Stomach smooth muscle (tissue), 2 donors: ENCODE results near the gene FRK.
"Not testable (repeated sequence)": the region's sequence is repeated elsewhere in the genome, so short reads cannot be mapped to it uniquely, and the experiment has no call there.

Source experiments
- H3K27ac ChIP-seq: one replicate; pipeline ENCODE4 v1.7.0; 2013; ENCODE audit warnings: mild to moderate bottlenecking, low read length, inconsistent platforms
- H3K27me3 ChIP-seq, 2 donors: one replicate each; pipeline ENCODE4 v1.7.0; 2013; ENCODE audit warnings: low read length in 2 of 2; ENCODE audit not compliant: insufficient read depth in 2 of 2, control insufficient read depth in 1 of 2
- H3K36me3 ChIP-seq, 2 donors: one replicate each; pipeline ENCODE4 v1.7.0; 2013; ENCODE audit warnings: low read length in 2 of 2; ENCODE audit not compliant: control insufficient read depth in 2 of 2, insufficient read depth in 2 of 2
- H3K4me1 ChIP-seq: one replicate; pipeline ENCODE4 v1.7.0; 2013; ENCODE audit warnings: low read length; ENCODE audit not compliant: control insufficient read depth, insufficient read depth
- H3K4me3 ChIP-seq, 2 donors: one replicate each; pipeline ENCODE4 v1.7.0; 2013; ENCODE audit warnings: low read length in 2 of 2
- H3K9ac ChIP-seq, 2 donors: one replicate each; pipeline ENCODE4 v1.7.0; 2013; ENCODE audit warnings: low read length in 2 of 2, mild to moderate bottlenecking in 1 of 2
- H3K9me3 ChIP-seq, 2 donors: one replicate each; pipeline ENCODE4 v1.7.0; 2013; ENCODE audit warnings: low read length in 2 of 2; ENCODE audit not compliant: control insufficient read depth in 2 of 2
- donor health status: healthy.
- donor health status: Pancreatic carcinoma.

FRK gene

DNA sequence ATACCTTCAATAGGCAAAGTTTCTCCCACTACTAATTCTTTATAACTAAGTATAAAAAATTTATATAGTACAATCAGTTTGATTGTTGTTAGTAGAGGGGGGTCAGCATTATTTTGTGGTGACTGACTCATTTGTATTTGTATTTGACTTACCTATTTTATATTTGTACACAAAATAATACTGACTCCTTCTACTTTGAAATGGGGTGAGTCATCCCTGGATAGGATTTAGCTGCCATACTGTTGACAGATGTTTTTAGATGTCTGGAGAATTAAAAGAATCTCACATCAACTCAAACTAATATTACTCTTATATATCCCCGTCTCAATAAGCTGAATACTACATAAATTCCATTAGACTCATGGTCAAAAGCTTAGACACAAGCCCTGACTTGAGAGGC, 114.9 kb downstream of the FRK start:
- Histone ChIP-seq H3K4me3 (no peak overlapping the region), H3K36me3 (no peaks in the 10 kb centered on the region), H3K9ac (no peak overlapping the region), H3K4me1 (no peaks in the 10 kb centered on the region), H3K27me3 (no peaks in the 10 kb centered on the region), H3K27ac (no peak overlapping the region), H3K9me3 (no peaks in the 10 kb centered on the region)

DNA sequence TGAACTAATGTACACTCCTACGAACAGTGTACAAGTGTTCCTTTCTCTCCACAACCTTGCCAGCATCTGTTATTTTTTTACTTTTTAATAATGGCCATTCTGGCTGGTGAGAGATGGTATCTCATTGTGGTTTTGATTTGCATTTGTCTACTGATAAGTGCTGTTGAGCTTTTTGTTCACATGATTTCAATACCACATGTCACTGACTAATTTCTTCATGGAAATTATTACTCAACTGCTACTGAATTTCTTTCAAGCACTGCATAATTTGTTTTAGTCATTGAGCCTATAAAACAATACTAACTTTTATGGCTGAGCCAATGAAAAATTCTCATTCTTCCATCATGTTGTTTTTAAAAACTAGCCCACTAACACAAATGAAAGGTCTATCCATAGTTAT, 115.4 kb downstream of the FRK start:
- no peaks in the 10 kb centered on the region for H3K36me3 ChIP-seq
- no peak overlapping the region for H3K9ac ChIP-seq
- no peaks in the 10 kb centered on the region for H3K9me3 ChIP-seq
- H3K4me1 ChIP-seq, result no peaks in the 10 kb centered on the region
- no peak overlapping the region for H3K4me3 ChIP-seq
- no peak overlapping the region for H3K27ac ChIP-seq
- no peaks in the 10 kb centered on the region for H3K27me3 ChIP-seq

DNA sequence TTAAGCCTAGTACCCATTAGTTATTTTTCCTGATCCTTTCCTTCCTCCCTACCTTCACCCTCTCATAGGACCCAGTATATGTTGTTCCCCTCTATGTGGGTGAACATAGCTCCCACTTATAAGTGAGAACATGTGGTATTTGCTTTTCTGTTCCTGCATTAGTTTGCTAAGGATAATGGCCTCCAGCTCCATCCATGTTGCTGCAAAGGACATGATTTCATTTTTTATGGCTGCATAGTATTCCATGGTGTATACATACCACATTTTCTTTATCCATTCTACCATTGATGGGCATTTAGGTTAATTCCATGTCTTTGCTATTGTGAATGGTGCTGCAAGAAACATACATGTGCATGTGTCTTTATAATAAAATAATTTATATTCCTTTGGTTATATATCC, 115.9 kb downstream of the FRK start:
- not testable (repeated sequence) for H3K27ac ChIP-seq, H3K27me3 ChIP-seq

DNA sequence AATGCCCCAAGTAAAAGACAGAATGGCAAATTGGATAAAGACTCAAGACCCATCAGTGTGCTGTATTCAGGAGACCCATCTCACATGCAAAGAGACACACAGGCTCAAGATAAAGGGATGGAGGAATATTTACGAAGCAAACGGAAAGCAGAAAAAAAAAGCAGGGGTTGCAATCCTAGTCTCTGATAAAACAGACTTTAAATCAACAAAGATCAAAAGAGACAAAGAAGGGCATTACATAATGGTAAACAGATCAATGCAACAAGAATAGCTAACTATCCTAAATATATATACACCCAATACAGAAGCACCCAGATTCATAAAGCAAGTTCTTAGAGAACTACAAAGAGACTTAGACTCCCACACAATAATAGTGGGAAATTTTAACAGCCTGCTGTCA, 123.2 kb downstream of the FRK start:
- not testable (repeated sequence) for H3K27me3 ChIP-seq, H3K36me3 ChIP-seq, H3K27ac ChIP-seq, H3K9me3 ChIP-seq, H3K9ac ChIP-seq, H3K4me1 ChIP-seq, H3K4me3 ChIP-seq

More for the DNA sequence above, 115.9 kb downstream of the FRK start:
- not testable (repeated sequence) for H3K36me3 ChIP-seq, H3K9me3 ChIP-seq, H3K9ac ChIP-seq, H3K4me3 ChIP-seq, H3K4me1 ChIP-seq

DNA sequence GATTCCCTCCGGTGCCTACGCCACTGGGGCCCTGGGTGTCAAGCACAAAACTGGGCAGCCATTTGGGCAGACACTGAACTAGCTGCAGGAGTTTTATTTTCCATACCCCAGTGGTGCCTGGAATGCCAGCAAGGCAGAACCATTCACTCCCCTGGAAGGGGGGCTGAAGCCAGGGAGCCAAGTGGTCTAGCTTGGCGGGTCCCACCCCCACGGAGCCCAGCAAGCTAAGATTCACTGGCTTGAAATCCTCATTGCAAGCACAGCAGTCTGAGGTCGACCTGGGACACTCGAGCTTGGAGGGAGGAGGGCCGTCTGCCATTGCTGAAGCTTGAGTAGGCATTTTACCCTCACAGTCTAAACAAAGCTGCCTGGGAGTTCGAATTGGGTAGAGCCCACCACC, 125.3 kb downstream of the FRK start:
- Histone ChIP-seq H3K9me3 (no peaks in the 10 kb centered on the region), H3K4me1 (no peaks in the 10 kb centered on the region), H3K4me3 (no peak overlapping the region), H3K27me3 (no peaks in the 10 kb centered on the region), H3K36me3 (no peaks in the 10 kb centered on the region), H3K9ac (no peak overlapping the region), H3K27ac (no peak overlapping the region)

DNA sequence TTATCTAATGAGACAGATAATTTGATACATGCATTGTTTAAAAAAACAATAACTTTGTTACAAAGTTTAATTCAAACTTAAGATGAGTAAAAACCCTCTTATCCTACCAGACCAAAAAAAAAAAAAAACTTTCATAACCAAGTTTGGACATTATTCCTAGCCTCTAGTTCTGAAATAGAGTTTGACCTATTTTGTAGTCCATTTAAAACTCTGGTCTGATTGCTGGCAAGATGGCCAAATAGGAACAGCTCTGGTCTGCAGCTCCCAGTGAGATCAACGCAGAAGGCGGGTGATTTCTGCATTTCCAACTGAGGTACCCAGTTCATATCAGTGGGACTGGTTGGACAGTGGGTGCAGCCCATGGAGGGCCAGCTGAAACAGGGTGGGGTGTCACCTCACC, 125.9 kb downstream of the FRK start:
- H3K36me3 ChIP-seq, result no peaks in the 10 kb centered on the region
- no peaks in the 10 kb centered on the region for H3K4me1 ChIP-seq
- H3K9me3 ChIP-seq, result no peaks in the 10 kb centered on the region
- H3K4me3 ChIP-seq, result no peak overlapping the region
- H3K27me3 ChIP-seq, result no peaks in the 10 kb centered on the region
- no peak overlapping the region for H3K9ac ChIP-seq
- no peak overlapping the region for H3K27ac ChIP-seq

DNA sequence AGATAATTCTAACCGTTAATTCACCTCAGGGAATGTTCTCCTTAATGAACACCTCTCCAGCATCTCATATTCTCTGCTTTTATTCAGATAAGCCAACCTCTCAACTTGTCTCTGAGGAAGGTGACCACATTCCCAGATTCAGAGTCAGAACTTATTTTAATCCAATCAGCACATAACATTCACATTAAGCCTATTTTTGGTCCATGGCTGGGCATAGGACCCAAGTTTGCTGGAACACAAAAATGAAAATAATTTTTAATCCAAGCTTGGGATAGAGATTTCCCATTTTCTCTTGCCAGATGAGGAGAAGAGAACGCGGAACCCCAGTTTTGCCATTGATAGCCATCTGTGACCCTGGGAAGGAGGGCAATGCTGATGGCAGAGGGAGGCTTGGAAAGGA, 126.5 kb downstream of the FRK start:
- H3K36me3 ChIP-seq, result no peaks in the 10 kb centered on the region
- H3K27me3 ChIP-seq, result no peaks in the 10 kb centered on the region
- H3K9ac ChIP-seq, result no peak overlapping the region
- H3K4me3 ChIP-seq, result no peak overlapping the region
- H3K27ac ChIP-seq, result no peak overlapping the region
- H3K9me3 ChIP-seq, result no peaks in the 10 kb centered on the region
- no peaks in the 10 kb centered on the region for H3K4me1 ChIP-seq

DNA sequence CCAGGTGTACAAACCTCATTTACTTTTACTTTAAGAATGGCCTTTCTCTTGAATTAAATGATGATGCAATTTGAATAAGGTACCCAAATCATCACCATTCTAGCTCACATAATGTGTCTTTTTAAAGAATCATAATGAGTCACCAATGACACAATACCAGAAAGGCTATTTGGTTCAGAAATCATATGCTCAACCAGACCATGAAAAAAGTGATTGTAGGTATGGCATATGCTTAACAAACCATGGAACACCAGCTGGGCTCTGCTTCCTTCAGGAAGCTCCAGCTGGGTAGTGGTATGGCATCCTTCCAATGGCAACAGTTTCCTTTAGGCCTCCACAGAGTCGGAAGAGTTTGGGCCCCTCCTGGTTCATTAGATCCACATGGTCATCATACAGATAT, 128.2 kb downstream of the FRK start:
- no peaks in the 10 kb centered on the region for H3K27me3 ChIP-seq
- H3K36me3 ChIP-seq, result no peaks in the 10 kb centered on the region
- no peaks in the 10 kb centered on the region for H3K9me3 ChIP-seq
- H3K4me1 ChIP-seq, result no peaks in the 10 kb centered on the region
- no peak overlapping the region for H3K4me3 ChIP-seq
- H3K27ac ChIP-seq, result no peak overlapping the region
- H3K9ac ChIP-seq, result no peak overlapping the region

DNA sequence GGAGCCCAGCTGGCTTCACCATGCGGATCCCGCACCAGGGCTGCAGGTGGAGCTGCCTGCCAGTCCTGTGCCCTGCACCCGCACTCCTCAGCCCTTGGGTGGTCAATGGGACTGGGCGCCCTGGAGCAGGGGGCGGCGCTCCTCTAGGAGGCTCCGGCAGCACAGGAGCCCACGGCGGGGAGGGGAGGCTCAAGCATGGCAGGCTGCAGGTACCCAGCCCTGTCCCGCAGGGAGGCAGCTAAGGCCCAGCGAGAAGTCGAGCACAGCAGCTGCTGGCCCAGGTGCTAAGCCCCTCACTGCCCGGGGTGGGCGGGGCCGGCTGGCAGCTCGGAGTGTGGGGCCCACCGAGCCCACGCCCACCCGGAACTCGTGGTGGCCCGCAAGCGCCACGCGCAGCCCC, 132.7 kb downstream of the FRK start:
- not testable (repeated sequence) for H3K4me3 ChIP-seq, H3K27me3 ChIP-seq, H3K9me3 ChIP-seq, H3K27ac ChIP-seq, H3K9ac ChIP-seq, H3K4me1 ChIP-seq, H3K36me3 ChIP-seq

DNA sequence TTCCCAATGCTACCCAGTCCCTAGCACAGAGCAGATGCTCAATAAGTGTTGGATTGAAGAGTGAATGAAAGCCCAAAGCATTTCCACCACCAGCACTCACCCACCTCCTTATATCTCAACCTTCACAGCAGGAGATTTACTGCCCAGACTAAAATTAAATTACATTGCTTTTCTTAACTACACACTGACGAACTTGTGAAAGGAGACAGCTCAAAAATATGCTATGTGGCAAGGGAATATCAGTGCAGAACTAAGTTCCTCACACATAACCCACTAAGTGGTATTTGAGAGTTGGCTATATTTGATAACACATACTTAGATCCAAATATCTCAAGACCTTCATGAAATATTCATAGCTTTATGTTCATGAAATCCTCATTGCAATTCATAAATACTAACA, 137.7 kb downstream of the FRK start:
- H3K4me3 ChIP-seq, result no peak overlapping the region
- no peaks in the 10 kb centered on the region for H3K36me3 ChIP-seq
- no peak overlapping the region for H3K9ac ChIP-seq
- no peaks in the 10 kb centered on the region for H3K9me3 ChIP-seq
- H3K27me3 ChIP-seq, result no peaks in the 10 kb centered on the region
- H3K27ac ChIP-seq, result no peak overlapping the region
- no peaks in the 10 kb centered on the region for H3K4me1 ChIP-seq

DNA sequence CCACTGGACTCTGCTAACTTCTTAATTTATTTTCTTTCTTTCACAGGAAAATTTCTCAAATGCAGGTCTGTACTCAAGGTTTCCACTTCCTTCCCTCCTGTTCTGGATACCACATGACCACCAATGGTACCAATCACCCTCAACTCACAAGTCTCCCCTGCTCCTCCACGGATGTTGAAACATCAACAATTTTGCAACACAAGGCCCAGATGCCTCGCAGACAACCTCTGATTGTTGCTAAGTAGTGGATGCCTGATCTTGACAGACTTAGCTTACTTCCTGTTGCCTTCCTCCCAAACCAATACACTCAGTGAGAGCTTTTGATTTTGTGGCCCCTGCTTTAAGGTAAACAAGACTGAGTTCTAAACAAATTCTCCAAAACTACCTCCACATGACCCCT, 146.6 kb downstream of the FRK start:
- H3K4me3 ChIP-seq, result no peak overlapping the region
- no peaks in the 10 kb centered on the region for H3K4me1 ChIP-seq
- H3K27me3 ChIP-seq, result no peaks in the 10 kb centered on the region
- no peaks in the 10 kb centered on the region for H3K36me3 ChIP-seq
- no peak overlapping the region for H3K9ac ChIP-seq
- no peak overlapping the region for H3K27ac ChIP-seq
- H3K9me3 ChIP-seq, result no peaks in the 10 kb centered on the region
